8988T (cell line): ENCODE results near the gene ETFA.

Source experiments
- DNase-seq: peaks from one replicate; pipeline ENCODE4 v3.0.0; 2011

Gene ETFA

DNA sequence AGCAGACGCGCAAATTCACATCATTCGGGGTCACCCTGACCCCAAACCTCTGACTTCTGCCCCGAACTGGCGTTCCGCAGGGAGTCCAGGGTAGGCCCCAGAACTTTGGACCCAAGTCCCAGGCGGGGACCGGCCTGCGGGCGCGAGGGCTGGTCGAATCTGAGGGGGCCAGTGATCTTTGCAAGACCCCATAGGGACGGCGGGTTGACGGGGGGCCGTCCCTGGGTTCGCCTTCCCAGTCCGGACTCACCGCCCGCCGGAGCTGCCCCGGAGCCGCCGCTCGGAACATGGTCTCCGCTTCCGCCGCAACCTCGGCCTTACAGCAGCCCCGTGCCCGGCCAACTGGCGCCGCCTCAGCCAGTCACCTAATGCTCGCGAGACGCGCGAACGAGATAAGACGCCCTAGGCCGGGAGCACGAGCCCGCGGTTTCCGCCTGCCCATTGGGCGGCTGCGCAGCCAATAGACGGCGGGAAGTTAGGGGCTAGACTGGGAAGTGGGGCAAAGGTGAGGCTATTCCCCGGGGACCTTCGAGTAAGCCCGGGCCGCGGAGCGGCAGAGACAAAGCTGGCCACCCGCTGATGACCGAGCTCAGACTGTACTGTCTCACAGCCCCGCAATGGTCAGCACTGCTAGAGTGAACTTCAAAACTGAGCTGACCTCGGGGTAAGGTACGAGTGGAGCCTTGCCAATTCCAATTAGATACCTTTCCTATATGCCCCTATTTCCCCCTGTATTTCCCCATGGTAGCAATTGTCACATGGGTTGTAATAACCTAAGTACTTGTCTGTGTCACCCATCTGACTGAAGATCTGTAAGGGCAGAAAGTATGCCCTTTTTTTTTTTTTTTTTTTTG lies at the start of gene ETFA:
Gene ETFA, minus strand, starts transcription at position 370 of the 854 bp plus-strand sequence. Its CDS starts 81 bp downstream, at position 289.
- peak; percentile 88 for DNase-seq

DNA sequence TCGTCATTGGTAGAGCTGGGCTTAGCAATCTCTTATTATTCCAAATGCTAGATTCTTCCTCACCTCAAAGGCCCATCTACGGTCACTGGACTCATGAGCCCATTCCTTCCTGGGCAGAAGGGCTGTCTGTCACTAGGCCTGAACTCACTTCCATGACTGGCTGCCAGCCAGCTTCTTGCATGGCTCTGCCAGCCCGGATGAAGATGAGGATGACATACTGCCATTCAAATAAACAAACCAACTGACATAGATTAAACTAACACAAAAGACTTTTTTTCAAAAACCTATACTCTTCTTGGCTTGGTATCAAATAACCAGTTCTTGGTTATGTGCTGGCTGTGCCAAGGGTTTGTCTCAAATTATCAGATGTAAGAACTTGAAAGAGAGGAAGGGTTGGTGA lies 49.1 kb upstream of the ETFA start:
- DNase-seq = no peak

DNA sequence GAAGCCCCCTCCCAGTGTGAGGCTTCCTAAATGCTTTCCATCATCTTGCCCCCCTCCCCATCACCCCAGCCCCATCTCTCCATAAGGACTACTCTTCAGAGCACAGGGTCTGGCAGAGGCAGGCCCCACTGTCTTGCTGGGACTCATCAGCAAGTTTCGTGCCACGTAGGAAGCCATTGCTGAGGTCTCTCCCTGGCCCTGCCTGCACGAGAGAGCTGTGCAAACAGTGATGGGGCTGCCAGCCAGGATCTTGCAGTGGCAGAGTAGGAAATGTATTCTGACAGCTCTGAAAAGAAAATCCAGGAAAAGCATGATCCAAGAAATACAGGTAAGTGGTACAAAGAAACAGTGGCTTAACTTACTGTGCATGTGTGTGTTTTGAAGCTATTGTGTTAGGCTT lies 47.9 kb upstream of the ETFA start:
- DNase-seq = no peak

DNA sequence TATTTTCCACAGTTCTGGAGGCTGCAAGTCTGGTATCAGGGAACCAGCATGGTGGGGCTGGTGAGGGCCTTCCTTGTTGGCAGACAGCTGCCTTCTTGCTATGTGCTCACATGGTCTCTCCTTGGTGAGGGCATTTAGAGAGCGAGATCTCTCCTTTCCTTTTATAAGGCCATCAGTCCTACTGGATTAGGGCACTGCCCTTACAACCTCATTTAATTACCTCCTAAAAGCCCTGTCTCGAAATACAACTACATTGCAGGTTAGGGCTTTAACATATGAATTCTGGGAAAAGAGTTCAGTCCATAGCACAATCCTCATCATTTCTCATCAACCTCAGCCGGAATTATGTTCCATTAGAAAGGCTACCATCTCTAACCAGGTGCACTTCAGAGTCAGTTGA lies 47.2 kb upstream of the ETFA start:
- no peak for DNase-seq

DNA sequence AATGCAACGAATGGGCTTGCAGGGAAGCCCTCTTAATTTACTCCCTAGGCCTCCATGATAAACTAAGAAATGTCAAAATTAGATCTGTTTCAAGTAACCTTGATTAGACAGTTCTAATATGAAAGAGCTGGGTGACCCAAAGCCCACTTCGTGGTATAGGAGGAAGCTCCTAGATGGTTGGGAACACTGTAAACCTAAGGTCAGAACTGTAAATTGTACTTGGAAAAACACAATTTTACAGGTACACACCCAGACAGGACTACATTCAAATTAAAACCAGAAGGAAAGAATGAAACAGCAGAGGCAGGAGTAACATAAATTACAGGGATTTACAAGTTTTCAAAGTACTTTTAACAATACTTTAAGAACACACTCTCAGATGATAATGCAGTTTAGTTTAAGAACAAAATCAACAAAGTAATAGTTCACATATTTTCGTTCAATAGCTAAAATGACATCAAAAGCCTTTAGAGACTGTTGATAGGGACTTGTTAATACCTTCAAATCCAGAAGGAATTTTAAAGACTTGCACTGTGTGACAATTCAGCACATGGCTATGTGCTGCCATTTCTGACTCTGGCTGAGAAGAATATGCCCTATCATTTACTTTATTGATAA lies 43.7 kb upstream of the ETFA start:
- DNase-seq = no peak

DNA sequence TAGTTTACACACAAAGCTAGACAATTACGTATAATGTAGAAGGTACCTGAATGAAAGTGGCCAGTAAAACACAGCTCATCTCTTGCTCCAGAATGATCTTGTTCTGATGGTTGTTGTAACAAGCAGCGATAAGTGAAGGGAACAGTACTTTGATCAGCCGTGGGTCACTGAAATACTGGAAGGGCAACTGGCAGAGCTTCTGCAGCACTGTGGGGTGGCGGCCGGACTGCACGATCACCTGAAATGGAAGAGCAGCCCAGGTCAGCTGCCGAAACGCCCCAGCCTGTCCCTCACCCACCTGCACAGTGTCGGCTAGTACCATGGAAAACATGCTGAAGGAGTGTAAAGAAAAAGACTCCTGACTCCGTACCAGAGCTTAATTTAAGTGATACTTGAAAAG lies 42.6 kb upstream of the ETFA start:
- DNase-seq = no peak

DNA sequence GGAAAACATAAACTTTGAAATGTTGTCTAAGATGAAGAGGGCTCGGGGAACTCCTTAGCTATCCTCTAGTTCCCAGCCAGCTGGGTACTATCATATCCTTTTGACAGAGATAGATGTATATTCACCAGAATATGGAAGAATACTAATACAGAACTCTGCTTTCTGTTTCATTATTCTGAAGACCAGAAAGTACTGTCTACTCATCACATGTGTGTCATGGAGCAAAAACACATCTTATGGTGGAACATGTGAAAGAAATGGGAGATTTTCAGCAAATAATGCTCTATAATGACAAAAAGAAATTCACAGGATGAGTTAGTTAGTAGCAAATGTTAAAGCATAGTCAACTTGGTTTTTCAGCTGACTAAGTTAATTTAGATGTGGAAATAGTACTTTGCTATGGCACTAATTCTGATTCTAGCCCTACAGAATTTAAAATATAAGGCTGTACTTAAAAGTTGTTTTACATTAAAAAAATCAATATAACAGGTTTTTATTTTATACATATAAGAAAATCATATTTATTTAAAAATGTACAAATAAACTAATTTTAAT lies 41.8 kb upstream of the ETFA start:
- no peak for DNase-seq

DNA sequence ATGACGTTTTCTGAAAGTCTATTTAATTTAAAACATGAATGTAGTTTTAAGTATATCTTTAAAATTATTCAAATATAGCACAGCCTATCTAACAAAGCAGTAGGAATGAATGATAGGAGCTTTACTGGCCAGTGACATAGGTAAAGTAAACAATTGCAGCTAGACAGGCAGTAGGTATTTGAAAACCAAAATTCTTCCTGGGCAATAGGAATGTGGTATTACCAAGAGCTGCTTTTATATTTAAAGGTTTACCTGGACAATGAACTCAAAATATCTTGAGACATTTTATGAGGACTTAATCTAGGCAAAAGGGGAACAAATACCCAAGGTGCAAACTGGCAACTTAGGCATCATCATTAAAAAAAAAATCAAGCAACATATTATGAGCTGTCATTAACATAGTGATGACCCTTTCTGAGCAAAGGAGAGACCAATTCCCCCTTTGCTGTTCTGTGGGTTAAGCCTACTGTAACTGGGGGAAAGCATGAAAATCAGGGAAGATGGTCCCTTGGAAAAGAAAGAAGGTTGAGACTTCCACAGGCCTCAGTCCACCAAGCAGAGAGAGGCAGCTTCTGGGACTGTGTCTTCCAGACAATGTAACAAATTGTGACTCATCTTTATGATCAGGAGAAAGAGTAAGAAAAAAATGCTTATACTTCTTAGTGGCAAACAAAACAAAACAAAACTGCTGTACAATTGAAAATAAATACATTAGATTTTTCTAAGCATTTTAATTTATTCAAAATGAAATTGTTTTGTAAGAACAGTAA lies 38.2 kb upstream of the ETFA start:
- DNase-seq = no peak

DNA sequence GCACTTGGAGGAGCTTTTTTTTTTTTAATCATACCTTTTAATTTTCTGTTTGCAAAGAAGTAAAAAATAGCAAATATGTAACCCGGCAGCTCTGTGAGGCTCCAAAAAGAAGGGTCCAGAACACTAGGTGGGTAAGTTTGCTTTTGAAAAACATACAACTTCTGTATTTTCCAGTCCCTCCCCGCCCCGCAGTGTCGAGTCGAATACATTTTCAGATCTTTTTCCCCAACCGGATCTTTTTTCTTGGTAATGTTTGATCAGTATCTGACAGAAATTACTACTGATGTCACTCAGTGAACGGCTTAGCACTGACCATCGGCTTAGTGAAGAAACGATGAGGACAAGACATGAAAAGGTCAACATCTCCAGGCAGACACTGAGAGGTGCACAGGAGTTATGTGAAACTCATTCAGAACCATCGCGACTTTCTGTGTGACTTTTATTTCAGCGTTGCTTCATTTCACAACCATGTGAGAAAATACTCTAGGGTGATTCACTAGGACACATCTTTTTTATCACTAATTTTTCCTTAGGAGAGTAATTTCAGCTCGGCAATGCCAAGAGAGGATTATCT lies 36.3 kb upstream of the ETFA start:
- DNase-seq = no peak

DNA sequence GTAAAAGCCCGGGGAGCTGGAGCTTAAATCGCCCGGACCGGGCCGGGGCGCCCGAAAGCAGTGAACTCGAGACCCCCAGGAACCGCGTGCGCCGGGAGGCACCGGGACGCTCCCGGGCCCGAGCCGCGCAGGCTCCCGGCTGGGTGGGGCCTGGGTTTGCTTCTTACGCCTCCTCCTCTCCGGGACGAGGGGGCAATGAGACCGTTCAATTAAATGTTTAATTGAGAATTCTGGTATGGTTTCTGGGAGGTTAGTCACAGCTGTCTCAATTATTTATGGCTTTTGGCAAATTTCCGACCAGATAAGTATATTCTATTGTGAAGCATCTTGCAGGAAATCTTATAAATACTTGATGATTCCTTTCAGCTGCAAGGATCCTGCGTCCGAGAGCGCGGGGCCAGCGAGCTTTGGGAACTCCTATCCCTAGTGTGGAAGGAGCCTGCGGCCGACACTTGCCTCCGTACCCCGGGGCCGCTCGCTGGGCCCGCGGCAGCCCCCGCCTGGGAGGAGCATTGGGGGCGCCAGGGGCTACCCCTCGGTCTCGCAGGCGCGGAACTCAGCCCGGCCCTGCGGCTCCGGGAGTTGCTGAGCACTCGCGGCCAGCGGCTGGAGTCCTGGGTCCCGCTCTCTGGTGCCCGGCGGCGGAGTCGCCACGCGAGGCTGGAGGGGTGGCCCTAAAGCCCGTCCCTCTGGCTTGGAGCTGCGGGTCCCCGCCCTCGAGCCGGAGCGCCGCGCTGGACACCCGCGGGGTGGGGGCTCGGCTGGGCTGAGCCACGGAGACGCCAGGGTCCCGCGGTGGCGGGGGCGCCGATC lies 35.6 kb upstream of the ETFA start:
- no peak for DNase-seq

DNA sequence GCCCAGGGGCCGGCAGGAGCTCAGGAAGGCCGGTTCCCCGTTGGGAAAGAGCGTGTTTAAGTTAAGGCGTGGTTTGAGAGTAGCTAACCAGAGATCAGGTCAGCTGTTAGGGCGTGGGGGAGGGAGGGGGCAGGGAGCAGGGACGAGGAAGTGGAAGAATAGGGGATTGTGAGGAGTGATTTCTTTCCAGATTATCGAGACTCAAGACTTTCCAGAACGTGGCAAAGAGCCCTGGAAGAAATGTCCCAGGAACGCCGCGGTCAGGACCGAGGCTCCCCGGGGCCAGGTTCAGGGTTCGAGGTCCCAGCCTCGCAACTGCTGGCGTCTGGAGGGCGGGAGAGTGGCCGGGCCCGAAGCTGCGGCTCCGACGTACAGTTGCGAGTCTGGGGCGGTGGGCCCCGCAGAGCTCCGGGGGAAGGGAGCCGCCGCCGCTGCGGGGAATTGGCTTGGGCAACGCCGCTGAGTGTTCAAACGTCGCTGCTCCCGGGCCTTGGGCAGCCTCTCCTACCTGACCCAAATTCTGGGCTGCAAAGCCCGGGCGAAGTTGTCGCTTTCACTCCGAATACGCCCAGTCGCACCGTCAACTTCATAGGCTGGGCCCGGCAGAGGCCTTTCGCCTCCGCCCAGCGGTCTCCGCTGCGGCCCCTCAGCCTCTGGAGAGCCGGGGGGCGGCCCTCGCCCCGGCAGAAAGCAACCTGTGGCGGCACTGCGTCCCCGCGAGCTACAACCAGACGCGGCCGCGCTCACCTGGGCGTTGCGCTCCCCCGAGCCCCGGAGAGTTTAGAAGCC lies 34.8 kb upstream of the ETFA start:
- DNase-seq = no peak

DNA sequence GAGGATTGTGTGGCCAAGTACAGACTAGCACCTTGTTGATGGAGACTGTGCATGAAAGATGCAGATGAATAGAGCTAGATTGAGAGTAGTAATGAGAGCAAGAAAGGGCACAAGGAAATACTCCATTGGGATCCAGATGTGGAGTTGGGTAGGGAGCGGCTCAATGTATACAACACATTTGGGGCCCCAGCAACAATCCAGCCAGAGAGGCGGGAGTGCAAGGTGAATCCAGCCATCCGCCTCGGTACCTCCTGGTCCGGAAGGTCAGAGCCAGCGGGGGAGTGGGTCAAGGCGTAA lies 34.3 kb upstream of the ETFA start:
- DNase-seq = no peak

DNA sequence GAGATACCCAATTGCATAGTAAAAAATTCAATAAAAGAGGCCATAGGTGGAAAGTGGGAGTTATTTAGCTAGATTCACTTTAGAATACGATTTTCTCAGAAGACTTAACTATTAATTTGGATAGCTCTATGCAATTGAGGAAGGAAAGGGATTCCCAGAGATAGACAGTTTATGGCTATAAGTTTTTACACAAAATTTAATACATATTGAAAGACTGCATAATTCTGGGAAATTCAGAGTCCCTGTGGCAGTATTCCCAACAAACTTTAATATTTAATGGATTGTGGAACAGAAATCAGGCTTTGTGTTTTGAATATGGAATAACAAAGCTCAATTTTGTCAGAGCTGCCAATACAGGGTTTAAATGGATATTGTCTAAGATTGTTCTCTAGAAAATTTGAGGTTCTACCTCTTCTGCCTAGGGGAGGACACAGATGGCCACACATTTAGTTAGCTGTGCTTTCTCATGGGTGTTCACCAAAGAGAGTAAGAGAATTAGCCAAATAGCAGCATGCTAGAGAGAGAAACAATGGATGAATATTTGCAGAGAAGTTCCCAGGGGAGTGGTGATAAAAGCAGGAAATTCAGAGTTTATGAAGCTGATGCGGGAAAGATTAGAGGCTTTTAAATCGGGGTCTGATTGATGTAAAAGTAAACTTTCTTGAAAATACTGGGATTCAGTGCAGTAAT lies 33.8 kb upstream of the ETFA start:
- no peak for DNase-seq

DNA sequence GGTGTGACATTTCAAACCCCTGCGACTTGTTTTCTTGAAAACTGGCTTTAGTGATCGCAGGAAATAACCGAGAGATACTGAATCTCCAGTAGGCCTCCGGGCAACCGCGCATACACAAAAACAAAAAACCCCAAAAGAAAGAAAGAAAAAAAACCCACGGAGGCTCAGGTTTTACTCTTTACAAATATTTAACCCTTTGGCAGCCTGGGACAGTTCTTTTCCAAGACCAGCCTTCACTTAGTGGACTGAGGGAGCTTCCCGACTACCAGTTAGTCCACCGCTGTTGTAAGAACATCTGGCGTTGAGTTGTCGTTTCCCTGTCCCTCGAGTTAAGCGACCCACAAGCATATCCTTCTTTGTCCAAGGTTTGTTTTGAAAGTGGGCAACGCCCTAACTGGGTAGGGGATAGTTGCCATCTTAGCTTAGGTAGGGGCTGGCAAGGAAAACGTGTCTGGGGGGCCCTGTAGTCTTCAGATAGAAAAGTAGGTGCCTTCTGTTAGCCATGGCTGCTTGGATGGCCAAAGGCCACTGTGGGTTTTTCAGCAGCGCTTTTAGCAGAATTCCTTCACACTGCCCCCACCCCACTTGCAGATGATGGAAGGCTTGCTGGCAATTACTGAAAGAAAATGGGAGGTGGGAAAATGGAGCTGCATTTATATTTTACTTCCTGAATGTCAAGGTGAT lies 32.2 kb upstream of the ETFA start:
- no peak for DNase-seq

DNA sequence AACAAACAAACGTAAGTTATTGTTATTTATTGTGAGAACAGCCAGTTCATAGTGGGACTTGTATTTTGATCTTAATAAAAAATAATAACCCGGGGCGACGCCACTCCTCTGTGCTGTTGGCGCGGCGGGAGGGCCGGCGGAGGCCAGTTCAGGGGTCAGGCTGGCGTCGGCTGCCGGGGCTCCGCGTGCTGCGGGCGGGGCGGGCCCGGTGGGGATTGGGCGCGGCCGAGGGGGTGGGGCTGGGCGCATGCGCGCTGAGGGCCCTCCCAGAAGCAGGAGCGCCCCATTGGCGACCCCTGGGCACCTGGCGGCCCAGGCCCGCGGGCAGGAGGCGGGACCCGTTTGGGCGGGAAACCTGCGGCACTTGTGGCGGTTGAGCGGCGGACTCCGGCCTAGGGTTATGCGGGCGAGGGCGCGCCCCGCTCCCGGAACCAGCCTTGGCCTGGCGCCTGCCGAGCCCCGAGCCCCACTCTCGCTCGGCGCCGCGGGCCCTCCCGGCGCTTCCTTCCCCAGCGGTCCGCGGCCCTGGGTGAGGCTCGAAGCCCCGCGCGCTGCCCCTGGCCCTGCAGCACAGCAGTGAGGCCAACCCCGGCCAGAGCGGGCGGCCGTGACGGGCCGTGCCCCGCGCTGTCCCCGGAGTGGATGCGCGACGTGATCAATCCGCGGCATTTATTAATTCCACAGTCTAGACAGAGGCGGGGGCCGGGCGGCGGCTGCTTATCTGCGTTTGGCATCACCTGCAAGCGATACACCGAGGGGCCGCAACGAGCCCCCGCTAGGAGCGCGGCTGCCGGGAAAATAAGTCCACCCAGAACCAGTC lies 31.3 kb upstream of the ETFA start:
- no peak for DNase-seq

DNA sequence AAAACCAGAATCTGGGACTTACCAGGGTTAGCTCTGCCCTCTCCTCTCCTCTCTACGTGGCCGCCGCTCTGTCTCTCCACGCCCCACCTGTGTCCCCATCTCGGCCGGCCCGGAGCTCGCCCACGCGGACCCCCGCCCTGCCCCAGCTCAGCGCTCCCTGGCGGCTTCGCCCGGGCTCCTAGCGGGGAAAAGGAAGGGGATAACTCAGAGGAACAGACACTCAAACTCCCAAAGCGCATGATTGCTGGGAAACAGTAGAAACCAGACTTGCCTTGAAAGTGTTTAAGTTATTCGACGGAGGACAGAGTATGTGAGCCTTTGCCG lies 30.8 kb upstream of the ETFA start:
- no peak for DNase-seq

DNA sequence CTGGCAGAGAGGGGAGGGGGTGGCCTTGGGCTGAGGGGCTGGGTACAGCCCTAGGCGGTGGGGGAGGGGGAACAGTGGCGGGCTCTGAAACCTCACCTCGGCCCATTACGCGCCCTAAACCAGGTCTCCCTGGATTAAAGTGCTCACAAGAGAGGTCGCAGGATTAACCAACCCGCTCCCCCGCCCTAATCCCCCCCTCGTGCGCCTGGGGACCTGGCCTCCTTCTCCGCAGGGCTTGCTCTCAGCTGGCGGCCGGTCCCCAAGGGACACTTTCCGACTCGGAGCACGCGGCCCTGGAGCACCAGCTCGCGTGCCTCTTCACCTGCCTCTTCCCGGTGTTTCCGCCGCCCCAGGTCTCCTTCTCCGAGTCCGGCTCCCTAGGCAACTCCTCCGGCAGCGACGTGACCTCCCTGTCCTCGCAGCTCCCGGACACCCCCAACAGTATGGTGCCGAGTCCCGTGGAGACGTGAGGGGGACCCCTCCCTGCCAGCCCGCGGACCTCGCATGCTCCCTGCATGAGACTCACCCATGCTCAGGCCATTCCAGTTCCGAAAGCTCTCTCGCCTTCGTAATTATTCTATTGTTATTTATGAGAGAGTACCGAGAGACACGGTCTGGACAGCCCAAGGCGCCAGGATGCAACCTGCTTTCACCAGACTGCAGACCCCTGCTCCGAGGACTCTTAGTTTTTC lies 30.2 kb upstream of the ETFA start:
- DNase-seq = no peak

DNA sequence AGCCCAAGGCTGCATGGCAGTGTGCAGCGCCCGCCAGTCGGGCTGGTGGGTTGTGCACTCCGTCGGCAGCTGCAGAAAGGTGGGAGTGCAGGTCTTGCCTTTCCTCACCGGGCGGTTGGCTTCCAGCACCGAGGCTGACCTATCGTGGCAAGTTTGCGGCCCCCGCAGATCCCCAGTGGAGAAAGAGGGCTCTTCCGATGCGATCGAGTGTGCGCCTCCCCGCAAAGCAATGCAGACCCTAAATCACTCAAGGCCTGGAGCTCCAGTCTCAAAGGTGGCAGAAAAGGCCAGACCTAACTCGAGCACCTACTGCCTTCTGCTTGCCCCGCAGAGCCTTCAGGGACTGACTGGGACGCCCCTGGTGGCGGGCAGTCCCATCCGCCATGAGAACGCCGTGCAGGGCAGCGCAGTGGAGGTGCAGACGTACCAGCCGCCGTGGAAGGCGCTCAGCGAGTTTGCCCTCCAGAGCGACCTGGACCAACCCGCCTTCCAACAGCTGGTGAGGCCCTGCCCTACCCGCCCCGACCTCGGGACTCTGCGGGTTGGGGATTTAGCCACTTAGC lies 29.6 kb upstream of the ETFA start:
- DNase-seq = peak; percentile 90
